Measurements from ENCODE around the gene MROH7. TPM values are rescaled to one million over a fixed set of nuclear protein-coding genes. Genes with fewer than 3 reads are reported as not detected.

The MROH7 gene
- total and polyA plus RNA-seq, 3 experiments from 2014 or later = not detected

DNA sequence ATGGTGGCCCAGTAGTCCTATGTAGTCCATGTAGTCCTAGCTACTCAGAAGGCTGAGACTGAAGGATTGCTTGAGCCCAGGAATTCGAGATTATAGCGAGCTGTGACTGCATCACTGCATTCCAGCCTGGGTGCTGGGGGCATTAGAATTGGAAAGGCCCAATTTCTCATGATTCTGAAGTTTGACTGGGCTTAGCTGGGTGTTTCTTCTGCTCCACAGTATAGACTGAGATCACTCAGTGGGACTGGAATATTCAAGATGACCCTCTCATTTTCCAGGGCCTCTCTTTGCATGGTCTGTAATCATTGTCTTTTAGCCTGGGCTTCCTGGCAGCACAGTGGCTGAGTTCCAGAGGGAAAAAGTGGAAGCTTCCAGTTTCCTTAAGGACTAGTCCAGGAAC is 26.2 kb downstream of the MROH7 start:
- Mint-ChIP-seq H3K27ac (no peak overlapping the region), H3K9me3 (no peaks in the 10 kb centered on the region), H3K4me1 (peaks cover 5 to 7% (median 6%) of the 10 kb centered on the region in 3 donors)

DNA sequence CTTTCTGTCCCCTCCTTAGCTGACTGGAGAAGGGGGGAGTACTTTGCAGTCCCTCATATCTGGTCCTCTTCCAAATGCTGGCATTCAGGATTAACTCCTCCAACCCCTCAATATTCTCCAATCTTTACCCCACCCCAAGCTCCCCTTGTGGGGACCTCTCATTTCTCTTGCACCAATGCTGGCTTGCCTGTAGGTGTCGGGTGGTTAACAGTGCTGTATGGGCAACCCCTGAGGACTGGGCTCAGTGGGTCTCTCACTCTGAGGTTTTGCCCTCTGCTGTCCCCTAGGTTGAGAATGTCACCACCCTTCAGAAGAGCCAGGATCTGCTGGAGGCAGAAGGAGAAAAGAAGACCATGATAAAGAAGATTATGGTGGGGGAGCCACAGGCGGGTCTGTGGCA is 27.0 kb downstream of the MROH7 start:
- H3K9me3 ChIP-seq (ENCODE audit: low read length) = no peaks in the 10 kb centered on the region
- DNase-seq = no peak
- H3K36me3 ChIP-seq (ENCODE audit: insufficient read depth, low read length) = no peaks in the 10 kb centered on the region
- no peak overlapping the region for H3K27ac ChIP-seq (ENCODE audit: low read depth, low read length)
- H3K4me3 ChIP-seq (ENCODE audit: low read length) = no peak overlapping the region
- Mint-ChIP-seq H3K4me3 (no peak overlapping the region), H3K27me3 (peaks cover 5 to 9% of the 10 kb centered on the region in 2 donors), H3K27ac (no peak overlapping the region), H3K36me3 (no peaks in the 10 kb centered on the region), H3K4me1 (peaks cover 5 to 7% (median 6%) of the 10 kb centered on the region in 3 donors), H3K9me3 (no peaks in the 10 kb centered on the region)
- CTCF ChIA-PET = no interaction called here
- H3K27me3 ChIP-seq (ENCODE audit: insufficient read depth, low read length, poor library complexity, severe bottlenecking) = no peaks in the 10 kb centered on the region
- H3K4me1 ChIP-seq (ENCODE audit: insufficient read depth, low read length) = no peaks in the 10 kb centered on the region
- POLR2A ChIA-PET = no interaction called here

More for the DNA sequence above, 26.2 kb downstream of the MROH7 start:
- H3K27ac ChIP-seq (ENCODE audit: low read depth, low read length) = no peak overlapping the region
- H3K36me3 Mint-ChIP-seq = no peaks in the 10 kb centered on the region
- no peak overlapping the region for H3K4me3 ChIP-seq (ENCODE audit: low read length)
- no peaks in the 10 kb centered on the region for H3K4me1 ChIP-seq (ENCODE audit: insufficient read depth, low read length)
- H3K9me3 ChIP-seq (ENCODE audit: low read length) = no peaks in the 10 kb centered on the region
- POLR2A ChIA-PET = no interaction called here
- CTCF ChIA-PET = interaction anchor here (1.7 kb wide), 1 partner anchor 142 kb away, joined by 5 read pairs; no protein-coding TSS in a partner anchor
- no peak for DNase-seq
- H3K36me3 ChIP-seq (ENCODE audit: insufficient read depth, low read length) = no peaks in the 10 kb centered on the region
- peaks cover 5 to 9% of the 10 kb centered on the region in 2 donors for H3K27me3 Mint-ChIP-seq
- H3K27me3 ChIP-seq (ENCODE audit: insufficient read depth, low read length, poor library complexity, severe bottlenecking) = no peaks in the 10 kb centered on the region
- no peak overlapping the region for H3K4me3 Mint-ChIP-seq

DNA sequence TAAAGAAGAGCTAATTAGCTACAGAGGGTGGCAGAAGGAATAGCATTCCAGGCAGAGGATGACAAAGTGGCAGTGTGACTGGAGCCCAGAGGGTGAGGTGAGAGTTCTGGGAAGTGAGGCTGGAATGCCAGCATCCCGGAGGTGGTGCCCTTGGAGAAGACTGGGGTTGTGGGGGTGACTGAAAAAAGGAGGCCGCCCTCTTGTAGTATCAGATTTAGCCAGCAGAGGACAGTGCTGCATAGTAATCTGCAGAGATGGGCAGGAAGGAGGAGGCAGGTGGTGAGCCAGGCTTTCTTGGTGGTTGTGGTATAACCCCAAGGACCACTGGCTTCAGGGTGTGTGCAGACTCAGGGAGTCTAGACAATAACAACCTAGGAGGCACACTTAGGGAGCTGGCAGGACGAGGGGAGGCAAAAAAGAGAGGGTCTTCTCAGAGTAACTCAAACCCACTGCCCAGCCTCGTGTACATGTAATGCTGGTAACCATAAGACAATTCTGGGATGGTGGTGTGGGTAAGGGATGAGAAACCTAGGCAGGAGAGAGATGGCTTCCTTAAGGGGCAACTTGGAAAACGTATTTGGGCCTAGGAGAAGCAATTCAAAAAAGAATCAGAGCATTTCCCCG is 30.5 kb downstream of the MROH7 start:
- no peaks in the 10 kb centered on the region for H3K4me1 ChIP-seq (ENCODE audit: insufficient read depth, low read length)
- peaks cover 0 to 3% of the 10 kb centered on the region in 2 donors for H3K27me3 Mint-ChIP-seq
- no peak overlapping the region for H3K4me3 ChIP-seq (ENCODE audit: low read length)
- POLR2A ChIA-PET = no interaction called here
- H3K9me3 Mint-ChIP-seq = no peaks in the 10 kb centered on the region
- no peaks in the 10 kb centered on the region for H3K9me3 ChIP-seq (ENCODE audit: low read length)
- no peaks in the 10 kb centered on the region for H3K36me3 ChIP-seq (ENCODE audit: insufficient read depth, low read length)
- CTCF ChIA-PET = interaction anchor here (0.6 to 4.1 kb wide), 3 partner anchors 33 to 138 kb away, joined by 3 to 22 read pairs (median 8); partner anchors contain the start of gene TTC22
- peak overlapping the region in 5 of 8 donors; percentile 20 to 67 (median 34) for H3K27ac Mint-ChIP-seq
- H3K4me3 Mint-ChIP-seq = no peak overlapping the region
- peak; percentile 48 to 70 (median 54) for DNase-seq
- no peaks in the 10 kb centered on the region for H3K36me3 Mint-ChIP-seq
- H3K4me1 Mint-ChIP-seq = peaks cover 5 to 7% (median 6%) of the 10 kb centered on the region in 3 donors
- H3K27me3 ChIP-seq (ENCODE audit: insufficient read depth, low read length, poor library complexity, severe bottlenecking) = no peaks in the 10 kb centered on the region
- no peak overlapping the region for H3K27ac ChIP-seq (ENCODE audit: low read depth, low read length)

GRCh38 chr1:54678776-54679643 is 37.4 kb downstream of the MROH7 start:
- Histone ChIP-seq H3K4me3 (ENCODE audit: low read length) (no peak overlapping the region), H3K4me1 (ENCODE audit: insufficient read depth, low read length) (no peaks in the 10 kb centered on the region), H3K27ac (ENCODE audit: low read depth, low read length) (no peak overlapping the region), H3K36me3 (ENCODE audit: insufficient read depth, low read length) (no peaks in the 10 kb centered on the region), H3K27me3 (ENCODE audit: insufficient read depth, low read length, poor library complexity, severe bottlenecking) (no peaks in the 10 kb centered on the region), H3K9me3 (ENCODE audit: low read length) (no peaks in the 10 kb centered on the region)
- ChIA-PET POLR2A (no interaction called here), CTCF (interaction anchor here (1.0 kb wide), 1 partner anchor 132 kb away, joined by 4 read pairs; no protein-coding TSS in a partner anchor)
- Mint-ChIP-seq H3K4me1 (no peaks in the 10 kb centered on the region), H3K9me3 (no peaks in the 10 kb centered on the region), H3K4me3 (no peak overlapping the region), H3K27ac (no peak overlapping the region), H3K36me3 (no peaks in the 10 kb centered on the region), H3K27me3 (no peaks in the 10 kb centered on the region)
- no peak for DNase-seq

- Mint-ChIP-seq H3K27ac (peak overlapping the region in 1 of 8 donors; percentile 69), H3K27me3 (no peaks in the 10 kb centered on the region), H3K9me3 (no peaks in the 10 kb centered on the region), H3K4me3 (no peak overlapping the region), H3K4me1 (no peaks in the 10 kb centered on the region), H3K36me3 (no peaks in the 10 kb centered on the region)
- ChIA-PET CTCF (interaction anchor here (1.0 kb wide), 1 partner anchor 131 kb away, joined by 4 read pairs; no protein-coding TSS in a partner anchor), POLR2A (no interaction called here)
- no peak for DNase-seq
- Histone ChIP-seq H3K27ac (ENCODE audit: low read depth, low read length) (no peak overlapping the region), H3K27me3 (ENCODE audit: insufficient read depth, low read length, poor library complexity, severe bottlenecking) (no peaks in the 10 kb centered on the region), H3K4me1 (ENCODE audit: insufficient read depth, low read length) (no peaks in the 10 kb centered on the region), H3K4me3 (ENCODE audit: low read length) (no peak overlapping the region), H3K36me3 (ENCODE audit: insufficient read depth, low read length) (no peaks in the 10 kb centered on the region), H3K9me3 (ENCODE audit: low read length) (no peaks in the 10 kb centered on the region)
These were observed 38.1 kb downstream of the MROH7 start for GRCh38 chr1:54679706-54680105.

DNA sequence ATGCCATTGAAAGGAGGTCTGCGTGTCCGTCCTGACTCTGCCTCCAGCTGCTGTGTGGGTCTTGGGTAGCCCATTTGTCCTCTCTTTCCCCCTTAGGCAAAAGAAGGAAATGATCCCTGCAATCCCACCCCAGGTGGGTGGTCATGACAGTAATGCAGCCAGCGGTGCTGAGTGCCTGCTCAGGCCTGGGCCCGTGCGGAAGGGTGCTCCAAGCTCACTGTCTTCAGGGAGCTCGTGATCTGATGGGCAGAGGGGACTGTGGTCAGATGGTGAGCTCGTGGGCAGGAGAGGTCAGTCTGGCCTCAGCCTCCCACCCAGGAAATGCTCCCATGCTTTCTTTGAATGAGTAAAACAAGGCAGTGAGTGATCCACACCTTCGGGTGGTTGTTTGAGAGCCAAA is 38.8 kb downstream of the MROH7 start:
- ChIA-PET CTCF (no interaction called here), POLR2A (no interaction called here)
- H3K4me1 ChIP-seq (ENCODE audit: insufficient read depth, low read length) = no peaks in the 10 kb centered on the region

GRCh38 chr1:54681358-54681757 is 39.8 kb downstream of the MROH7 start:
- POLR2A ChIA-PET = no interaction called here
- H3K4me1 ChIP-seq (ENCODE audit: insufficient read depth, low read length) = no peaks in the 10 kb centered on the region
- no peaks in the 10 kb centered on the region for H3K4me1 Mint-ChIP-seq
- no peak overlapping the region for H3K27ac Mint-ChIP-seq
- H3K27me3 Mint-ChIP-seq = no peaks in the 10 kb centered on the region
- no peaks in the 10 kb centered on the region for H3K9me3 ChIP-seq (ENCODE audit: low read length)
- DNase-seq = no peak
- H3K36me3 ChIP-seq (ENCODE audit: insufficient read depth, low read length) = no peaks in the 10 kb centered on the region
- H3K36me3 Mint-ChIP-seq = no peaks in the 10 kb centered on the region
- H3K4me3 Mint-ChIP-seq = no peak overlapping the region
- no peaks in the 10 kb centered on the region for H3K9me3 Mint-ChIP-seq
- H3K4me3 ChIP-seq (ENCODE audit: low read length) = no peak overlapping the region
- CTCF ChIA-PET = no interaction called here
- no peaks in the 10 kb centered on the region for H3K27me3 ChIP-seq (ENCODE audit: insufficient read depth, low read length, poor library complexity, severe bottlenecking)
- no peak overlapping the region for H3K27ac ChIP-seq (ENCODE audit: low read depth, low read length)

More for the DNA sequence above, 38.8 kb downstream of the MROH7 start:
- Mint-ChIP-seq H3K27ac (peak overlapping the region in 1 of 8 donors; percentile 17), H3K9me3 (no peaks in the 10 kb centered on the region), H3K4me1 (no peaks in the 10 kb centered on the region), H3K4me3 (no peak overlapping the region), H3K27me3 (no peaks in the 10 kb centered on the region), H3K36me3 (no peaks in the 10 kb centered on the region)
- no peaks in the 10 kb centered on the region for H3K27me3 ChIP-seq (ENCODE audit: insufficient read depth, low read length, poor library complexity, severe bottlenecking)
- H3K4me3 ChIP-seq (ENCODE audit: low read length) = no peak overlapping the region
- no peaks in the 10 kb centered on the region for H3K36me3 ChIP-seq (ENCODE audit: insufficient read depth, low read length)
- H3K9me3 ChIP-seq (ENCODE audit: low read length) = no peaks in the 10 kb centered on the region
- no peak overlapping the region for H3K27ac ChIP-seq (ENCODE audit: low read depth, low read length)
- no peak for DNase-seq

GRCh38 chr1:54683453-54683852 is 41.9 kb downstream of the MROH7 start:
- CTCF ChIA-PET = no interaction called here
- no peaks in the 10 kb centered on the region for H3K9me3 ChIP-seq (ENCODE audit: low read length)
- no peak overlapping the region for H3K27ac Mint-ChIP-seq
- no peaks in the 10 kb centered on the region for H3K4me1 Mint-ChIP-seq
- no peaks in the 10 kb centered on the region for H3K36me3 Mint-ChIP-seq
- DNase-seq = no peak
- H3K4me3 Mint-ChIP-seq = no peak overlapping the region
- no peak overlapping the region for H3K4me3 ChIP-seq (ENCODE audit: low read length)
- no peak overlapping the region for H3K27ac ChIP-seq (ENCODE audit: low read depth, low read length)
- H3K9me3 Mint-ChIP-seq = peaks cover 0 to 2% (median 0%) of the 10 kb centered on the region in 5 donors
- H3K36me3 ChIP-seq (ENCODE audit: insufficient read depth, low read length) = no peaks in the 10 kb centered on the region
- H3K4me1 ChIP-seq (ENCODE audit: insufficient read depth, low read length) = no peaks in the 10 kb centered on the region
- H3K27me3 ChIP-seq (ENCODE audit: insufficient read depth, low read length, poor library complexity, severe bottlenecking) = no peaks in the 10 kb centered on the region
- peaks cover 0 to under 1% of the 10 kb centered on the region in 2 donors for H3K27me3 Mint-ChIP-seq
- POLR2A ChIA-PET = no interaction called here
